DND-41 (cell line): Measurements from ENCODE around the gene GYG1.

Experiments used
- ATAC-seq: fragments of 200-7000 bp; cut with Tn5 transposase; 3 replicates; pipeline ENCODE4 v1.9.1; 2021; ENCODE audit warnings: low read depth; ENCODE audit not compliant: insufficient read depth
- DNase-seq: peaks from one replicate; pipeline ENCODE4 v3.0.0-alpha.2; 2020
- H2AFZ ChIP-seq: 2 replicates; pipeline ENCODE4 v1.6.0; 2012; ENCODE audit warnings: low read depth, low read length
- H3K27ac ChIP-seq: 2 replicates; pipeline ENCODE4 v1.5.1; 2012; ENCODE audit warnings: low read length, inconsistent platforms
- H3K27me3 ChIP-seq: fragments of 200-600 bp; sonication (generic); 2 replicates; pipeline ENCODE4 v1.6.0; 2012; ENCODE audit warnings: low read length, mild to moderate bottlenecking, inconsistent platforms; ENCODE audit not compliant: insufficient read depth, poor library complexity
- H3K36me3 ChIP-seq: 2 replicates; pipeline ENCODE4 v1.5.1; 2012; ENCODE audit warnings: low read length, inconsistent platforms; ENCODE audit not compliant: insufficient read depth
- H3K4me1 ChIP-seq: 2 replicates; pipeline ENCODE4 v1.5.1; 2012; ENCODE audit warnings: mild to moderate bottlenecking, low read length; ENCODE audit not compliant: insufficient read depth
- H3K4me2 ChIP-seq: 2 replicates; pipeline ENCODE4 v1.6.0; 2012; ENCODE audit warnings: mild to moderate bottlenecking, moderate library complexity, low read length, inconsistent platforms; ENCODE audit not compliant: insufficient read depth
- H3K4me3 ChIP-seq, 2 experiments: fragments of 200-600 bp in 1 of 2; shearing (Covaris generic) in 1 of 2; 2 replicates each; pipeline ENCODE4 v1.5.1; 2012 to 2016; ENCODE audit warnings: inconsistent platforms in 2 of 2, low read length in 2 of 2, mild to moderate bottlenecking in 2 of 2, low read depth in 1 of 2, moderate library complexity in 1 of 2
- H3K79me2 ChIP-seq: 2 replicates; pipeline ENCODE4 v1.6.0; 2012; ENCODE audit warnings: low read length, inconsistent platforms; ENCODE audit not compliant: insufficient read depth
- H3K9ac ChIP-seq: 2 replicates; pipeline ENCODE4 v1.6.0; 2012; ENCODE audit warnings: low read depth, mild to moderate bottlenecking, inconsistent platforms, low read length, moderate library complexity
- H3K9me3 ChIP-seq: 2 replicates; pipeline ENCODE4 v1.5.1; 2012; ENCODE audit warnings: low read length, moderate library complexity, mild to moderate bottlenecking, inconsistent platforms; ENCODE audit not compliant: insufficient read depth, severe bottlenecking
- H4K20me1 ChIP-seq: 2 replicates; pipeline ENCODE4 v1.6.0; 2012; ENCODE audit warnings: low read length; ENCODE audit not compliant: insufficient read depth
- CTCF ChIP-seq: IDR thresholded peaks from 2 replicates; pipeline ENCODE4 v1.5.1; 2012; ENCODE audit warnings: borderline replicate concordance, low read length, moderate library complexity, mild to moderate bottlenecking; ENCODE audit not compliant: poor library complexity, severe bottlenecking; ENCODE audit errors: extremely low read depth
- EZH2 ChIP-seq: IDR thresholded peaks from 3 replicates; pipeline ENCODE4 v1.6.1; 2012; ENCODE audit warnings: borderline replicate concordance, low read depth, mild to moderate bottlenecking, moderate library complexity, low read length, inconsistent platforms; ENCODE audit not compliant: severe bottlenecking

GYG1 gene

GRCh38 chr3:148948913-148949657, 42.3 kb upstream of the GYG1 start:
- Histone ChIP-seq H3K79me2 (no peaks in the 10 kb centered on the region), H2AFZ (no peak overlapping the region), H3K9me3 (no peaks in the 10 kb centered on the region), H3K36me3 (no peaks in the 10 kb centered on the region), H4K20me1 (no peaks in the 10 kb centered on the region), H3K27me3 (peaks cover 5% of the 10 kb centered on the region), H3K27ac (no peak overlapping the region), H3K4me2 (no peak overlapping the region), H3K9ac (no peak overlapping the region), H3K4me3 (no peak overlapping the region), H3K4me1 (no peaks in the 10 kb centered on the region)
- ATAC-seq (no peak), DNase-seq (no peak)
- no peak for TF ChIP-seq EZH2
- no peak for TF ChIP-seq CTCF

- no peaks in the 10 kb centered on the region for H3K9me3 ChIP-seq
- H3K27me3 ChIP-seq, result peaks cover 5% of the 10 kb centered on the region
- H3K79me2 ChIP-seq, result no peaks in the 10 kb centered on the region
- no peak overlapping the region for H3K4me2 ChIP-seq
- no peaks in the 10 kb centered on the region for H3K36me3 ChIP-seq
- ATAC-seq (no peak), DNase-seq (no peak)
- TF ChIP-seq EZH2, result no peak
- TF ChIP-seq CTCF, result peak; percentile 42
- no peak overlapping the region for H2AFZ ChIP-seq
- no peaks in the 10 kb centered on the region for H3K4me1 ChIP-seq
- H3K9ac ChIP-seq, result no peak overlapping the region
- H3K4me3 ChIP-seq, result no peak overlapping the region
- no peaks in the 10 kb centered on the region for H4K20me1 ChIP-seq
- H3K27ac ChIP-seq, result no peak overlapping the region
These were observed 40.5 kb upstream of the GYG1 start for GRCh38 chr3:148950806-148951205.

GRCh38 chr3:148951599-148952361, 39.6 kb upstream of the GYG1 start:
- DNase-seq (no peak), ATAC-seq (no peak)
- H3K27me3 ChIP-seq, result peaks cover 5% of the 10 kb centered on the region
- H3K9me3 ChIP-seq, result no peaks in the 10 kb centered on the region
- TF ChIP-seq EZH2 (no peak), CTCF (no peak)
- no peak overlapping the region for H3K27ac ChIP-seq
- no peaks in the 10 kb centered on the region for H3K36me3 ChIP-seq
- H3K4me2 ChIP-seq, result no peak overlapping the region
- no peak overlapping the region for H3K9ac ChIP-seq
- H3K79me2 ChIP-seq, result no peaks in the 10 kb centered on the region
- no peak overlapping the region for H3K4me3 ChIP-seq
- H3K4me1 ChIP-seq, result no peaks in the 10 kb centered on the region
- no peak overlapping the region for H2AFZ ChIP-seq
- no peaks in the 10 kb centered on the region for H4K20me1 ChIP-seq
